HG03066 (cell line): ENCODE measurements around the gene B3GLCT.
"Not testable (repeated sequence)": the region's sequence is repeated elsewhere in the genome, so short reads cannot be mapped to it uniquely, and the experiment has no call there.

Source experiments
- ATAC-seq: cut with Tn5 transposase; IDR thresholded peaks from one replicate; pipeline ENCODE4 v1.9.1; 2021; ENCODE audit warnings: low read depth; ENCODE audit not compliant: unreplicated experiment

The B3GLCT gene

GRCh38 chr13:31334994-31335557 lies 135.3 kb downstream of the B3GLCT start:
- ATAC-seq = no peak

- not testable (repeated sequence) for ATAC-seq
These were observed 139.8 kb downstream of the B3GLCT start for GRCh38 chr13:31339616-31340015.

- ATAC-seq = not testable (repeated sequence)
These were observed 141.1 kb downstream of the B3GLCT start for GRCh38 chr13:31340848-31341247.

GRCh38 chr13:31346891-31347290 lies 147.1 kb downstream of the B3GLCT start:
- no peak for ATAC-seq

GRCh38 chr13:31349156-31349555 lies 149.4 kb downstream of the B3GLCT start:
- no peak for ATAC-seq

- no peak for ATAC-seq
These were observed 150.8 kb downstream of the B3GLCT start for GRCh38 chr13:31350560-31350959.

- no peak for ATAC-seq
These were observed 151.6 kb downstream of the B3GLCT start for GRCh38 chr13:31351376-31351775.

- no peak for ATAC-seq
These were observed 152.7 kb downstream of the B3GLCT start for GRCh38 chr13:31352467-31352866.

GRCh38 chr13:31355001-31355400 lies 155.2 kb downstream of the B3GLCT start:
- no peak for ATAC-seq

- no peak for ATAC-seq
These were observed 157.2 kb downstream of the B3GLCT start for GRCh38 chr13:31356991-31357390.

GRCh38 chr13:31357581-31357980 lies 157.8 kb downstream of the B3GLCT start:
- no peak for ATAC-seq

GRCh38 chr13:31361673-31362072 lies 161.9 kb downstream of the B3GLCT start:
- no peak for ATAC-seq

GRCh38 chr13:31365630-31366029 lies 165.9 kb downstream of the B3GLCT start:
- no peak for ATAC-seq

GRCh38 chr13:31367410-31367809 lies 167.6 kb downstream of the B3GLCT start:
- ATAC-seq = no peak

GRCh38 chr13:31369213-31369612 lies 169.4 kb downstream of the B3GLCT start:
- ATAC-seq = no peak

GRCh38 chr13:31372454-31372853 lies 172.7 kb downstream of the B3GLCT start:
- no peak for ATAC-seq

GRCh38 chr13:31374682-31375081 lies 174.9 kb downstream of the B3GLCT start:
- no peak for ATAC-seq

GRCh38 chr13:31377946-31378345 lies 178.2 kb downstream of the B3GLCT start:
- peak; percentile 66 for ATAC-seq

- no peak for ATAC-seq
These were observed 180.9 kb downstream of the B3GLCT start for GRCh38 chr13:31380715-31381114.
